Measurements from ENCODE around the gene RIMS4. TPM values are rescaled to one million over a fixed set of nuclear protein-coding genes. Genes with fewer than 3 reads are reported as not detected.

The RIMS4 gene
- polyA plus RNA-seq, 1 experiment = not detected

DNA sequence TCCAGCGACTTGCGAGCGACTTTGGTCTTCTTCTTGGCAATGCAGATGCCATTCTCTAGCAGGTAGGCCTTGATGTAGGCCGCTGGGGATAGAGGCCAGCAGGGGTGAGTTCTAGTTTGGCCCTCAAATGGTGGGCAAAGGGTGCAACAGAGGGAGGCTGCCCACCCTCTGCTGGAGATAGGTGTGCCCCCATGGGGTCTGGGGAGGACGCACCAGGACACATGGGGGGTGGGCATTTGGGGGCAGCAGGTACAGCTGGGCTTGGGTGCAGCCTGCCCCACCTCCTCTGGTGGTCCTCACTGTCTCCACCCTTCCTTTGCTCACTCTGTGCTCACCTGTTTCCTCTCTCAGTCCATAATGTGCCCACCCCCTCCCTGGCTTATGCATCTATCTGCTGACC is 53.4 kb downstream of the RIMS4 start:
- peaks cover 33% of the 10 kb centered on the region for H3K27me3 ChIP-seq (ENCODE audit: control insufficient read depth, insufficient read depth, low read length)
- TF ChIP-seq, protein P1, sequence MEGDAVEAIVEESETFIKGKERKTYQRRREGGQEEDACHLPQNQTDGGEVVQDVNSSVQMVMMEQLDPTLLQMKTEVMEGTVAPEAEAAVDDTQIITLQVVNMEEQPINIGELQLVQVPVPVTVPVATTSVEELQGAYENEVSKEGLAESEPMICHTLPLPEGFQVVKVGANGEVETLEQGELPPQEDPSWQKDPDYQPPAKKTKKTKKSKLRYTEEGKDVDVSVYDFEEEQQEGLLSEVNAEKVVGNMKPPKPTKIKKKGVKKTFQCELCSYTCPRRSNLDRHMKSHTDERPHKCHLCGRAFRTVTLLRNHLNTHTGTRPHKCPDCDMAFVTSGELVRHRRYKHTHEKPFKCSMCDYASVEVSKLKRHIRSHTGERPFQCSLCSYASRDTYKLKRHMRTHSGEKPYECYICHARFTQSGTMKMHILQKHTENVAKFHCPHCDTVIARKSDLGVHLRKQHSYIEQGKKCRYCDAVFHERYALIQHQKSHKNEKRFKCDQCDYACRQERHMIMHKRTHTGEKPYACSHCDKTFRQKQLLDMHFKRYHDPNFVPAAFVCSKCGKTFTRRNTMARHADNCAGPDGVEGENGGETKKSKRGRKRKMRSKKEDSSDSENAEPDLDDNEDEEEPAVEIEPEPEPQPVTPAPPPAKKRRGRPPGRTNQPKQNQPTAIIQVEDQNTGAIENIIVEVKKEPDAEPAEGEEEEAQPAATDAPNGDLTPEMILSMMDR (IDR thresholded peaks at IDR 0.05; ENCODE audit: low read depth, low read length) = no peak
- ChIA-PET CTCF (interaction anchor here (3.2 kb wide), 1 partner anchor 9 kb away, joined by 11 read pairs; no protein-coding TSS in a partner anchor), POLR2A (interaction anchor here (0.6 kb wide), 1 partner anchor 322 kb away, joined by 4 read pairs; no protein-coding TSS in a partner anchor)
- H3K4me3 ChIP-seq (ENCODE audit: low read depth, low read length) = no peak overlapping the region
- H3K9me3 ChIP-seq (ENCODE audit: control insufficient read depth, insufficient read depth, low read length) = no peaks in the 10 kb centered on the region
- DNase-seq (ENCODE audit: low read depth, low spot score) = no peak
- H3K27ac ChIP-seq (ENCODE audit: low read depth, low read length) = no peak overlapping the region

DNA sequence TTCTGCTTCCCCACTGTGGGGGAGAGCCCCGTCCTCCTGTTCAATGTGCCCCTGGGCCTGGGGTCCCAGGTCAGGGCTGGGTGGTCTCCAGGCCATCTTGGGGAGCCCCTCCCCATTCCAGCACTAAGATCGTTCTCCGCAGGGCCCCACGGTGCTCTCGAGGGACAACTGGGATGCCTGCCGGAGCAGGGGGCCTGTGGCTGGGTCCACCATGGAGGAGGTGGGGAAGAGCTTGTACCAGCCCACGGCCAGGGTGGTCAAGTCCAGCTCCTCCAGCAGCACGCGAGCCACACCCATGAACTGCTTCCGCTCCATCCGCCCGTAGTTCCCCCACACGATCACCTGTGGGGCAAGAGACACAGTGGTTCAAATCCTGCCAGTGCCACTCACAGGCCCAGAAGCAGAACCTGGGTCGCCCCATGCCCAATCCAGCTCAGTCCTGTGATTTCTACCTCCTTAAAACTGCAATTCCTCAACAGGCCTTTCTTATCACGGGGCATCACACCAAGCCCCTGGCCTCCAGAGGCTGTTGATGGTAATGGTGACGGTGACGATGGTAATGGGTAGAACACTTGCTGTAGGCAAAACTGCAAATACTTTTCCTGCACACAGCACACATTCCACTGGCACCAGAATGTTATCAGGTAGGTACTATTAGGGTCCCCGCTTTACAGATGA is 54.2 kb downstream of the RIMS4 start:
- Histone ChIP-seq H3K27ac (ENCODE audit: low read depth, low read length) (no peak overlapping the region), H3K27me3 (ENCODE audit: control insufficient read depth, insufficient read depth, low read length) (peaks cover 41% of the 10 kb centered on the region), H3K9me3 (ENCODE audit: control insufficient read depth, insufficient read depth, low read length) (no peaks in the 10 kb centered on the region), H3K4me3 (ENCODE audit: low read depth, low read length) (no peak overlapping the region)
- DNase-seq (ENCODE audit: low read depth, low spot score) = no peak
- ChIA-PET CTCF (interaction anchor here (3.2 kb wide), 1 partner anchor 8 kb away, joined by 11 read pairs; no protein-coding TSS in a partner anchor), POLR2A (no interaction called here)
- TF ChIP-seq, protein P1 (IDR thresholded peaks at IDR 0.05; ENCODE audit: low read depth, low read length) = no peak

DNA sequence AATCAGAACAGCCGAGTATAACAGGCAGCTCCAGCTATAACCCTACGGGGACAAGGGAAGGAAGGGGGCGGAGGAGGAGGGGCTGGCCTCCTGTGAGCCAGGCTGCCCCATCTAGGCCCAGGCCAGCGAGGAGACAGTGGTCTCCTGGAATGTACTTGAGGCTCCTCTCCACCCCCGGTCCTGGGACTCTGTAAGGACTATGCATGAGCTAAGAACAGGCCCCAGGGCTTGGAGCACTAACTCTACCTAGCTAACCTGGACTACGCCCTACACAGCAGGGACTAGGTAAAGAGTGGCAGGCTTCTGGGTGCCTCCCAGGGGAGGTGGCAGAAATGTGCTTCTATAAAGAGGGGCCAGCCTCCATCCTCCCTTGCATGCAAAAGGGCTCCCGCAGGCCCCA is 55.8 kb downstream of the RIMS4 start:
- H3K4me3 ChIP-seq (ENCODE audit: low read depth, low read length) = no peak overlapping the region
- ChIA-PET CTCF (no interaction called here), POLR2A (interaction anchor here (0.6 kb wide), 1 partner anchor 93 kb away, joined by 3 read pairs; no protein-coding TSS in a partner anchor)
- H3K9me3 ChIP-seq (ENCODE audit: control insufficient read depth, insufficient read depth, low read length) = no peaks in the 10 kb centered on the region; the same call in 1 of the 2 replicates
- H3K27me3 ChIP-seq (ENCODE audit: control insufficient read depth, insufficient read depth, low read length) = peaks cover 39% of the 10 kb centered on the region
- TF ChIP-seq, protein P1 (IDR thresholded peaks at IDR 0.05; ENCODE audit: low read depth, low read length) = no peak
- DNase-seq (ENCODE audit: low read depth, low spot score) = no peak
- H3K27ac ChIP-seq (ENCODE audit: low read depth, low read length) = no peak overlapping the region

DNA sequence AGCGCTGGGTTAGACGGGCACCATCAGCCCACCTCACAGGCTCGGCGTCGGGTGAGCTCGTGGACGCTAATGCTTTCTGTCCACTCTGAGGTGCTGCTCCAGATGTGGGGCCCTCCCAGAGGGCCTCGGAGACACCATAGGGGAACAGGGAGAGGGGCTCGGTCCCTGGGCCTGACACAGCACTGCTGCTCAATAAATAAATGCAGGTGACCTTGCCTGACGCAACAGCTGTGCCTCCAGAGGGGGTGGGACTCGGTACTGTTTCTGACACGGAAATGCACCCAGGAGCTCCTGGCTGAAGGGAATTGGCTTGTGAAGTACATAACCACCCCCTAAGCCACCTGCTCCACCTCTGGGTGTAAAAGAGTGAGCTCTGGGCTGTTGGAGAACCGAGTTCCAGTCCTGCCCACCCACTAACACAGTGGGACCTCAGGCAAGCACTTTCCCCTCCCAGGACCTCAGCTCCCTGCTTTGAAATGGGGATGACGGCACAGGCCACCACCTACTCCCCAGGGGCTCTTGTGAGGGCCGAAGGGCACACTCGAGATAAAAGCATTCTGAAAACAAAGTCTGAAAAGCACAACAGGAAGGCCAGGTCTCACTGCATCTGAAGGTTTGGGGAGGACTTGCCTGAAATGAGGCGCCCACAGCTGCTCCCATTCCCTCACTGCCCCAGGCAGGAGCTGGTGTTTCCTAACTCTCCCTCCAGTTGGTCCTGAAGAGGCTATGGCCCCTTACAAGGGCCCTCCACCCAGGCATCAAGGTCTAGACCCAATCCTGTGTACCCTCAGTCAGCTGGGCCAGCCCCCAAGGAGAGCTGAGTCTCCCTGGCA is 58.0 kb downstream of the RIMS4 start:
- ChIA-PET POLR2A (no interaction called here), CTCF (interaction anchor here (0.9 kb wide), 1 partner anchor 15 kb away, joined by 3 read pairs; no protein-coding TSS in a partner anchor)
- no peak overlapping the region for H3K27ac ChIP-seq (ENCODE audit: low read depth, low read length)
- DNase-seq (ENCODE audit: low read depth, low spot score) = no peak
- TF ChIP-seq, protein P1 (IDR thresholded peaks at IDR 0.05; ENCODE audit: low read depth, low read length) = no peak
- no peak overlapping the region for H3K4me3 ChIP-seq (ENCODE audit: low read depth, low read length)
- no peaks in the 10 kb centered on the region; the same call in 1 of the 2 replicates for H3K9me3 ChIP-seq (ENCODE audit: control insufficient read depth, insufficient read depth, low read length)
- peaks cover 32% of the 10 kb centered on the region for H3K27me3 ChIP-seq (ENCODE audit: control insufficient read depth, insufficient read depth, low read length)
